WTC11 (cell line): ENCODE data around the gene ESPN. TPM values are rescaled to one million over a fixed set of nuclear protein-coding genes. Genes with fewer than 3 reads are reported as not detected.

Source experiments
- ATAC-seq: fragments of 200-7000 bp; cut with Tn5 transposase; 2 replicates; pipeline ENCODE4 v1.10.0; 2021; ENCODE audit warnings: mild to moderate bottlenecking, moderate library complexity
- CTCF ChIA-PET: fragments of 300-600 bp; sonication (Branson Sonifier 250); formaldehyde crosslinking; loops from one replicate; lab custom pipeline; 2021; ENCODE audit warnings: antibody characterized with exemption; lab: Charles Lee
- POLR2A ChIA-PET: fragments of 350-600 bp; sonication (Branson Sonifier 250); formaldehyde crosslinking; loops from one replicate; lab custom pipeline; 2021; ENCODE audit warnings: antibody characterized with exemption; lab: Charles Lee
- DNase-seq: peaks from one replicate; pipeline ENCODE4 v3.0.0; 2021; ENCODE audit warnings: low spot score
- H3K27ac Mint-ChIP-seq: 2 replicates; pipeline ENCODE4 v1.8.0; 2021; ENCODE audit warnings: mixed read lengths
- H3K27me3 Mint-ChIP-seq: 2 replicates; pipeline ENCODE4 v1.8.0; 2021; ENCODE audit warnings: low read depth, mild to moderate bottlenecking, moderate library complexity, mixed read lengths
- H3K36me3 Mint-ChIP-seq: 2 replicates; pipeline ENCODE4 v1.8.0; 2021; ENCODE audit warnings: mixed read lengths
- H3K4me1 Mint-ChIP-seq: 2 replicates; pipeline ENCODE4 v1.8.0; 2022; ENCODE audit warnings: mixed read lengths
- H3K4me3 Mint-ChIP-seq: 2 replicates; pipeline ENCODE4 v1.8.0; 2021; ENCODE audit warnings: mild to moderate bottlenecking, moderate library complexity, mixed read lengths
- H3K9me3 Mint-ChIP-seq: 2 replicates; pipeline ENCODE4 v1.8.0; 2021; ENCODE audit warnings: mixed read lengths
- ELF4 ChIP-seq: sonication (generic); formaldehyde crosslinking; IDR thresholded peaks from 2 replicates; pipeline ENCODE4 v1.8.1; 2022; ENCODE audit warnings: low read depth, mild to moderate bottlenecking, moderate library complexity, missing genetic modification reagents
- ETV6 ChIP-seq: sonication (generic); formaldehyde crosslinking; IDR thresholded peaks from 2 replicates; pipeline ENCODE4 v1.8.1; 2022; ENCODE audit warnings: mild to moderate bottlenecking, missing genetic modification reagents
- FOXK1 ChIP-seq: sonication (generic); formaldehyde crosslinking; IDR thresholded peaks from 2 replicates; pipeline ENCODE4 v1.8.0; 2022; ENCODE audit warnings: mild to moderate bottlenecking, moderate library complexity, missing genetic modification reagents
- FOXP1 ChIP-seq: sonication (generic); formaldehyde crosslinking; IDR thresholded peaks from 2 replicates; pipeline ENCODE4 v1.8.0; 2022; ENCODE audit warnings: missing genetic modification reagents, mild to moderate bottlenecking, moderate library complexity, borderline replicate concordance
- GRHL2 ChIP-seq: fragments of 250-450 bp; sonication (Bioruptor Pico); IDR thresholded peaks from 2 replicates; pipeline ENCODE4 v1.8.0; 2022; ENCODE audit warnings: mild to moderate bottlenecking, moderate library complexity; ENCODE audit not compliant: insufficient replicate concordance, severe bottlenecking
- TP53 ChIP-seq: sonication (generic); formaldehyde crosslinking; IDR thresholded peaks from 2 replicates; pipeline ENCODE4 v1.8.1; 2023; ENCODE audit warnings: mild to moderate bottlenecking, missing genetic modification reagents
- ZNF671 ChIP-seq: fragments of 250-450 bp; sonication (Bioruptor Pico); IDR thresholded peaks from 2 replicates; pipeline ENCODE4 v1.8.0; 2021; ENCODE audit warnings: mild to moderate bottlenecking
- total RNA-seq: library from RNA; stranded (reverse); gene quantifications from 3 replicates; pipeline ENCODE4 v1.2.3, GENCODE V29; 2021
- TF ChIP-seq, protein P1 (sequence below): sonication (generic); formaldehyde crosslinking; IDR thresholded peaks from 2 replicates; pipeline ENCODE4 v1.8.0; 2023; ENCODE audit warnings: mild to moderate bottlenecking, missing genetic modification reagents
- TF ChIP-seq, protein P2 (sequence below): fragments of 250-450 bp; sonication (Bioruptor Pico); IDR thresholded peaks from 2 replicates; pipeline ENCODE4 v1.9.0; 2021; ENCODE audit warnings: moderate library complexity, mild to moderate bottlenecking, inconsistent platforms, borderline replicate concordance
- TF ChIP-seq, protein P3 (sequence below): fragments of 250-450 bp; sonication (Bioruptor Pico); IDR thresholded peaks from 2 replicates; pipeline ENCODE4 v1.9.0; 2021; ENCODE audit warnings: mild to moderate bottlenecking, borderline replicate concordance
- TF ChIP-seq, protein P4 (sequence below): fragments of 250-450 bp; sonication (Bioruptor Pico); IDR thresholded peaks from 2 replicates; pipeline ENCODE4 v1.8.0; 2021; ENCODE audit warnings: mild to moderate bottlenecking
- TF ChIP-seq, protein P5 (sequence below): sonication (generic); formaldehyde crosslinking; IDR thresholded peaks from 2 replicates; pipeline ENCODE4 v1.8.1; 2023; ENCODE audit warnings: mild to moderate bottlenecking, missing genetic modification reagents
- TF ChIP-seq, protein P6 (sequence below): sonication (generic); formaldehyde crosslinking; IDR thresholded peaks from 2 replicates; pipeline ENCODE4 v1.8.1; 2022; ENCODE audit warnings: low read depth, missing genetic modification reagents, borderline replicate concordance

Gene ESPN
- total RNA-seq, 1 experiment from 2014 or later = 46.1 TPM

DNA sequence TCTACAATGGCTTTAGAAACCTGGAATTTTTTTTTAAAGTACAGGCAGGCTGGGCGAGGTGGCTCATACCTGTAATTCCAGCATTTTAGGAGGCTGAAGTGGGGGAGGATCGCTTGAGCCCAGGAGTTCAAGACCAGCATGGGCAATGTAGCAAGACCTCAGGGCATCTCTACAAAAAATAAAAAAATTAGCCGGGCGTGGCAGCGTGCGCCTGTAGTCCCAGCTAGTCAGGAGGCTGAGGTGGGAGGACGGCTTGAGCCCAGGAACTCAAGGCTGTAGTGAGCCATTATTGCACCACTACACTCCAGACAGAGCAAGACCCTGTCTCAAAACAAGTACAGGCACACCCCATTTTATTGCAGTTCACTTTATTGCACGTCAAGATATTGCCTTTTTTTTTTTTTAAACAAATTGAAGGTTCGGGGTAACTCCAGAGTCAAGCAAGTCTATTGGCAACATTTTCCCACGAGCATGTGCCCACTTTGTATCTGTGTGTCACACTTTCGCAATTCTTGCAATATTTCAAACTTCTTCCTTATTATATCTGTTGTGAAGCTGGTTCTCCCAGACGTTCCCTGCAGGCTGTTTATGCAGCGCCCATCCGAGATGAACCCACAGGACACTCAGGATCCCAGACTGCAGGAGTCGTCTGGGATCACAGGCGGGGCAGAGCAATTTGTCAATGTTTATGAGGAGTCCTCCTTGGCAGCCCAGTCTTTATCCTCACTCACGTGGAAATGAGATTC is 9.5 kb upstream of the ESPN start (continued):
- TF ChIP-seq, protein P1, sequence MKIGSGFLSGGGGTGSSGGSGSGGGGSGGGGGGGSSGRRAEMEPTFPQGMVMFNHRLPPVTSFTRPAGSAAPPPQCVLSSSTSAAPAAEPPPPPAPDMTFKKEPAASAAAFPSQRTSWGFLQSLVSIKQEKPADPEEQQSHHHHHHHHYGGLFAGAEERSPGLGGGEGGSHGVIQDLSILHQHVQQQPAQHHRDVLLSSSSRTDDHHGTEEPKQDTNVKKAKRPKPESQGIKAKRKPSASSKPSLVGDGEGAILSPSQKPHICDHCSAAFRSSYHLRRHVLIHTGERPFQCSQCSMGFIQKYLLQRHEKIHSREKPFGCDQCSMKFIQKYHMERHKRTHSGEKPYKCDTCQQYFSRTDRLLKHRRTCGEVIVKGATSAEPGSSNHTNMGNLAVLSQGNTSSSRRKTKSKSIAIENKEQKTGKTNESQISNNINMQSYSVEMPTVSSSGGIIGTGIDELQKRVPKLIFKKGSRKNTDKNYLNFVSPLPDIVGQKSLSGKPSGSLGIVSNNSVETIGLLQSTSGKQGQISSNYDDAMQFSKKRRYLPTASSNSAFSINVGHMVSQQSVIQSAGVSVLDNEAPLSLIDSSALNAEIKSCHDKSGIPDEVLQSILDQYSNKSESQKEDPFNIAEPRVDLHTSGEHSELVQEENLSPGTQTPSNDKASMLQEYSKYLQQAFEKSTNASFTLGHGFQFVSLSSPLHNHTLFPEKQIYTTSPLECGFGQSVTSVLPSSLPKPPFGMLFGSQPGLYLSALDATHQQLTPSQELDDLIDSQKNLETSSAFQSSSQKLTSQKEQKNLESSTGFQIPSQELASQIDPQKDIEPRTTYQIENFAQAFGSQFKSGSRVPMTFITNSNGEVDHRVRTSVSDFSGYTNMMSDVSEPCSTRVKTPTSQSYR (CRISPR knock-in tag) = no peak
- TF ChIP-seq ETV6 (CRISPR knock-in tag) (no peak), ZNF671 (CRISPR knock-in tag) (no peak), ELF4 (CRISPR knock-in tag) (no peak)
- TF ChIP-seq, protein P2, sequence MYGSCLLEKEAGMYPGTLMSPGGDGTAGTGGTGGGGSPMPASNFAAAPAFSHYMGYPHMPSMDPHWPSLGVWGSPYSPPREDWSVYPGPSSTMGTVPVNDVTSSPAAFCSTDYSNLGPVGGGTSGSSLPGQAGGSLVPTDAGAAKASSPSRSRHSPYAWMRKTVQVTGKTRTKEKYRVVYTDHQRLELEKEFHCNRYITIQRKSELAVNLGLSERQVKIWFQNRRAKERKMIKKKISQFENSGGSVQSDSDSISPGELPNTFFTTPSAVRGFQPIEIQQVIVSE (CRISPR knock-in tag) = no peak

DNA sequence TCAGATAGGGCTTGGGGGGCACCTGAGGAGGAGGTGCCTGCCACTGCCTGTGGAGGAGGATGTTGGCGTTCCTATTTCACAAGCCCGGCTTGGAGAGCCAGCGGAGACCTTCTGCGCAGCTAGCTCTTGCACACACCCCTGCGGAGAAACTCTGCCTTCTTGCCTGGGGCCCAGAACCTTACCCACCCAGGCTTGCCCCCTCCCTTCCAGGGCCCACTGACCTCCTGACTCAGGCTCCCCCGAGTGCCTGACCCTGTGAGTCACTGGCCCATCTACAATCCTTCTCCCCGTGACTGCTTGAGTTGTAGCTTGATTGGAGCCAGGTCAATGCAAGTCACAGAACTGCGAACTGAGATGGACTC is 8.3 kb upstream of the ESPN start:
- no peak overlapping the region for H3K4me3 Mint-ChIP-seq
- CTCF ChIA-PET = interaction anchor here (0.6 to 4.0 kb wide), 9 partner anchors 11 to 178 kb away, joined by 3 to 35 read pairs (median 5); partner anchors contain the start of gene ACOT7
- TF ChIP-seq FOXK1 (CRISPR knock-in tag) (no peak), GRHL2 (CRISPR knock-in tag) (no peak), FOXP1 (CRISPR knock-in tag) (no peak), TP53 (no peak)
- TF ChIP-seq, protein P2 (CRISPR knock-in tag) = no peak
- TF ChIP-seq, protein P3, sequence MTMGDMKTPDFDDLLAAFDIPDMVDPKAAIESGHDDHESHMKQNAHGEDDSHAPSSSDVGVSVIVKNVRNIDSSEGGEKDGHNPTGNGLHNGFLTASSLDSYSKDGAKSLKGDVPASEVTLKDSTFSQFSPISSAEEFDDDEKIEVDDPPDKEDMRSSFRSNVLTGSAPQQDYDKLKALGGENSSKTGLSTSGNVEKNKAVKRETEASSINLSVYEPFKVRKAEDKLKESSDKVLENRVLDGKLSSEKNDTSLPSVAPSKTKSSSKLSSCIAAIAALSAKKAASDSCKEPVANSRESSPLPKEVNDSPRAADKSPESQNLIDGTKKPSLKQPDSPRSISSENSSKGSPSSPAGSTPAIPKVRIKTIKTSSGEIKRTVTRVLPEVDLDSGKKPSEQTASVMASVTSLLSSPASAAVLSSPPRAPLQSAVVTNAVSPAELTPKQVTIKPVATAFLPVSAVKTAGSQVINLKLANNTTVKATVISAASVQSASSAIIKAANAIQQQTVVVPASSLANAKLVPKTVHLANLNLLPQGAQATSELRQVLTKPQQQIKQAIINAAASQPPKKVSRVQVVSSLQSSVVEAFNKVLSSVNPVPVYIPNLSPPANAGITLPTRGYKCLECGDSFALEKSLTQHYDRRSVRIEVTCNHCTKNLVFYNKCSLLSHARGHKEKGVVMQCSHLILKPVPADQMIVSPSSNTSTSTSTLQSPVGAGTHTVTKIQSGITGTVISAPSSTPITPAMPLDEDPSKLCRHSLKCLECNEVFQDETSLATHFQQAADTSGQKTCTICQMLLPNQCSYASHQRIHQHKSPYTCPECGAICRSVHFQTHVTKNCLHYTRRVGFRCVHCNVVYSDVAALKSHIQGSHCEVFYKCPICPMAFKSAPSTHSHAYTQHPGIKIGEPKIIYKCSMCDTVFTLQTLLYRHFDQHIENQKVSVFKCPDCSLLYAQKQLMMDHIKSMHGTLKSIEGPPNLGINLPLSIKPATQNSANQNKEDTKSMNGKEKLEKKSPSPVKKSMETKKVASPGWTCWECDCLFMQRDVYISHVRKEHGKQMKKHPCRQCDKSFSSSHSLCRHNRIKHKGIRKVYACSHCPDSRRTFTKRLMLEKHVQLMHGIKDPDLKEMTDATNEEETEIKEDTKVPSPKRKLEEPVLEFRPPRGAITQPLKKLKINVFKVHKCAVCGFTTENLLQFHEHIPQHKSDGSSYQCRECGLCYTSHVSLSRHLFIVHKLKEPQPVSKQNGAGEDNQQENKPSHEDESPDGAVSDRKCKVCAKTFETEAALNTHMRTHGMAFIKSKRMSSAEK (CRISPR knock-in tag) = no peak
- TF ChIP-seq, protein P4, sequence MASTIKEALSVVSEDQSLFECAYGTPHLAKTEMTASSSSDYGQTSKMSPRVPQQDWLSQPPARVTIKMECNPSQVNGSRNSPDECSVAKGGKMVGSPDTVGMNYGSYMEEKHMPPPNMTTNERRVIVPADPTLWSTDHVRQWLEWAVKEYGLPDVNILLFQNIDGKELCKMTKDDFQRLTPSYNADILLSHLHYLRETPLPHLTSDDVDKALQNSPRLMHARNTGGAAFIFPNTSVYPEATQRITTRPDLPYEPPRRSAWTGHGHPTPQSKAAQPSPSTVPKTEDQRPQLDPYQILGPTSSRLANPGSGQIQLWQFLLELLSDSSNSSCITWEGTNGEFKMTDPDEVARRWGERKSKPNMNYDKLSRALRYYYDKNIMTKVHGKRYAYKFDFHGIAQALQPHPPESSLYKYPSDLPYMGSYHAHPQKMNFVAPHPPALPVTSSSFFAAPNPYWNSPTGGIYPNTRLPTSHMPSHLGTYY (CRISPR knock-in tag) = no peak
- TF ChIP-seq, protein P5, sequence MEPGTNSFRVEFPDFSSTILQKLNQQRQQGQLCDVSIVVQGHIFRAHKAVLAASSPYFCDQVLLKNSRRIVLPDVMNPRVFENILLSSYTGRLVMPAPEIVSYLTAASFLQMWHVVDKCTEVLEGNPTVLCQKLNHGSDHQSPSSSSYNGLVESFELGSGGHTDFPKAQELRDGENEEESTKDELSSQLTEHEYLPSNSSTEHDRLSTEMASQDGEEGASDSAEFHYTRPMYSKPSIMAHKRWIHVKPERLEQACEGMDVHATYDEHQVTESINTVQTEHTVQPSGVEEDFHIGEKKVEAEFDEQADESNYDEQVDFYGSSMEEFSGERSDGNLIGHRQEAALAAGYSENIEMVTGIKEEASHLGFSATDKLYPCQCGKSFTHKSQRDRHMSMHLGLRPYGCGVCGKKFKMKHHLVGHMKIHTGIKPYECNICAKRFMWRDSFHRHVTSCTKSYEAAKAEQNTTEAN (CRISPR knock-in tag) = no peak
- TF ChIP-seq, protein P6, sequence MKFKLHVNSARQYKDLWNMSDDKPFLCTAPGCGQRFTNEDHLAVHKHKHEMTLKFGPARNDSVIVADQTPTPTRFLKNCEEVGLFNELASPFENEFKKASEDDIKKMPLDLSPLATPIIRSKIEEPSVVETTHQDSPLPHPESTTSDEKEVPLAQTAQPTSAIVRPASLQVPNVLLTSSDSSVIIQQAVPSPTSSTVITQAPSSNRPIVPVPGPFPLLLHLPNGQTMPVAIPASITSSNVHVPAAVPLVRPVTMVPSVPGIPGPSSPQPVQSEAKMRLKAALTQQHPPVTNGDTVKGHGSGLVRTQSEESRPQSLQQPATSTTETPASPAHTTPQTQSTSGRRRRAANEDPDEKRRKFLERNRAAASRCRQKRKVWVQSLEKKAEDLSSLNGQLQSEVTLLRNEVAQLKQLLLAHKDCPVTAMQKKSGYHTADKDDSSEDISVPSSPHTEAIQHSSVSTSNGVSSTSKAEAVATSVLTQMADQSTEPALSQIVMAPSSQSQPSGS (CRISPR knock-in tag) = no peak
- no peak for ATAC-seq
- peaks cover 20% of the 10 kb centered on the region for H3K4me1 Mint-ChIP-seq
- POLR2A ChIA-PET = no interaction called here
- DNase-seq = no peak
- H3K36me3 Mint-ChIP-seq = no peaks in the 10 kb centered on the region
- H3K27me3 Mint-ChIP-seq = peaks cover 90% of the 10 kb centered on the region
- no peak overlapping the region for H3K27ac Mint-ChIP-seq
- H3K9me3 Mint-ChIP-seq = no peaks in the 10 kb centered on the region
